HL-60/S4 treated with phorbol 12-myristate 13-acetate at 8.2 ng/mL for 4 days and 3 days (cell line): ENCODE results near the gene ZNF318.

Experiments
- in situ Hi-C: fragments of 300-500 bp; cut with MboI; formaldehyde crosslinking; loops from 2 replicates; pipeline ENCODE4 v1.15.0; 2022; ENCODE audit warnings: low sequenced_read_pairs

The ZNF318 gene

DNA sequence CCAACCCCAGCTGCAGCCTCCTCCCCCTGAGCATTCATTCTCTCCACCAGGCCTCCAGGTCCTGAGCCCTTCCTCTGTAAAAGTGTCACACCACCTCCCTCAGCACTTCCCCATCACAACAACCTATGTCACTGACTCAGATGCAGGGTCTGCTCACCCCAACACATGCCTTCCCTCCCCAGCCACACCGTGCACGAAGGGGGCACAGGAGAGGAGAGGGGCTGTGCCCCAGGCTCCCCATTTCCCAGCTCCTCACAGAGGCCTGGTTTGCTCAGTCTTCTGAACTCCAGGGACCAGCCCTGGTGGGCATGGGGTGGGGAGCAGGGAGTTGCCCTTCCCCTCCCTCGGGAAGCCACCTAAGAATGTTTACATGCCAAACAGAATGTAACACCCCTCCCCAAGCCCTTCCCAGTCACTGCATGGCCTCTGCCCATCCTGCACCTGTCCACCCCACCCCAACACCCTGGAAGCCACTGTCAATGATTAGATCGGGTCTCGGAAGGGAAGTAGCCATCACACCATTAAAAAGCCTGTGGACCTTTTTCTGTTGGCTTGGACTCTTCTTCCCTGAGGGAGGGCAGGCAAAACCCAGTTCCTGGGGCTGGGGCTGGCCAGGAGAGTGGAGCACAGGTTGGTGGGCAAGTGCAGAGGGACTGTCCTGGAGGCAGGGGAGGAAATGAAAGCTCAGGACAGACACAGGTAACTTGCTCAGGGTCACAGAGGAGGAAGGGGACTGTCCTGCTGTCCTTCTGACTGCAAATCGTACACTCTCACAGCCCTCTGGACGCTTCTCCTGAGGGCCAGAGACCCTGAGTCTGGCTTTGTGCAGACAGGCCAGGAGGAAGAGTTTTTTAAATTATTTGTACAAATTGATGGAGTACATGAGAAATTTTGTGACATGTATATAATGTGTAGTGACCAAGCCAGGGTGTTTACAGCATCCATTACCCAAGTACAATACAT is 81.4 kb downstream of the ZNF318 start:
- in situ Hi-C loops = no loop called here

DNA sequence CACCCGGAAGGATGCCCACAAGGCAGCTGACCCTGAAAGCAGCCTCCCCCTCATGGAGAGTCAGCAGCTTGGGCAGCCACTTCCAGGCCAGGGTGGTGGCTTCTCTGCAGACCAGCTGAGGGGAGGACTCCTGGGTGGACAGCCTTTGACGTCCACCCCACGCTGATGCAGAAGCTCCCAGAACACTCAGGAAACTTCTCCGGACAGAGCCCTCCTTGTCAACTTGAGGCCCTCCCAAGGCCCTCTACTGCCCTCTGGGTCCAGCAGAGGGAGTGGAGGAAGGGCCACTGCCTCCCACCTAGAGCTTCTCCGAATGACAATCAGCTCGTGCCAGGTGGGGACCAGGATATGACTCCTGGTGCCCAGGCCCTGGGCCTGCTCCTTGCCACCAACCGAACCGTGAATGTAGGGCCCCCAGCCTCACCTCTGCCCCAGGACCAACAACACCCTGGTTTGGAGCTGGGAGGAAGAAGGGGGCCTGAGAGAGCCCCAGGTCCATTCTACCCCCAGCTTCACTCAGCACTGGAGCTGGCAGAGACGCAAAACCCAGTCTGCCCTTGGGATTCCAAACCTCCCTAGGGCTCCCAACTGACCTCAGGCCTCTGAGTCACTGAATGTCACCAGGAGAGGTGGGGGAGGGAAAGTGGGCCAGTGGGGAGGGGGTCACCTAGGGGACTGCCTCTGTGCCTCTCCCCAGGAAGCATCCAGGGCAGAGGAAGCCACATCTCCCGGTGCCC is 82.3 kb downstream of the ZNF318 start:
- in situ Hi-C loops = no loop called here

DNA sequence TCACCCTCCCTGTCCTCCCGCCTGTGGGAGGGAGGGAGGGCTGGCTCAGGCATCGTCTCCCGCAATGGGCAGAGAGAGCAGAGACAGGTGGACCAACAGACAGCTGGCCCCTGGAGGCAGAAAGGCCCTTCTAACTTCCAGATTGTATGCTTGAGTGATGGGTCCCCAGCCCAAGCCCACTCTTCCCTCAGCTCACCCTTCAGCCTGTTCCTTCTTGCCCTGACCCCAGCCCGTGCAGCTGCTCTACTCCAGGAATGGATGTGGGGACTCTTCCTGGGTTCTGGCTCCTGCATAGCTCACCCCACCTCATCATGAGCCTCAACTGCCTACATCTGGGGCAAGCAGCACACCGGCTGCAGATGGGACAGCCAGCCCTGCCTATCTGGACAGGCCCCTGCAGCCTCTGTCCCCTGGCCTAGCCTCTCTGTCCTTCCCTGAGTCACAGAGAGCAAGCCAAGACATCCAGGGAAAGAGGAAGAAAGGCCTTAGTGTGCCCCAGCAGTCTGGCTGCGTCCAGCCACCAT is 82.9 kb downstream of the ZNF318 start:
- in situ Hi-C loops = no loop called here
